Stimulated activated naive CD4-positive, alpha-beta T cell treated with Interleukin-2 at 50 U/mL for 16 hours (primary cell): ENCODE data around the gene ECHDC3.
"Not testable (repeated sequence)": the region's sequence is repeated elsewhere in the genome, so short reads cannot be mapped to it uniquely, and the experiment has no call there.

Source experiments
- DNase-seq: peaks from one replicate; lab custom pipeline; 2025; lab: John Stamatoyannopoulos, UW

ECHDC3 gene

DNA sequence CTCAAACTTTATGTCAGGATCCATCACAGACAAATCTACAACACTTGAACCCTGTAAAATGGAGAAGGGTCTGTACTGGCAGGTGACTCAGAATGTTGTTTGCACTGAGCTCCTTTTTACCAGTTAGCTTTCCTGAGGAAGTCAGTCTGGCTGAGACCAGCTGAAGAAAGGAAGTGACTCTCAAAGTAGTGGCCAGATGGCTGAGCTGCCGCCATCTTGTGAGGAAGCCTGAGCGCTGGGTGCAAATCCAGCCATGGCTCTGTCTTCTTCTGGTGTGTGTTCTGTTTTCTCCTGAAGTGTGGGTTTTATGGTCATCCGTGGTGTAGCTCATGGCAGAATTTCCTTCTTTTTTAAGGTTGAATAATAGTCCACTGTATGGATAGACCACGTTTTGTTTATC is 25.5 kb upstream of the ECHDC3 start:
- no peak for DNase-seq

DNA sequence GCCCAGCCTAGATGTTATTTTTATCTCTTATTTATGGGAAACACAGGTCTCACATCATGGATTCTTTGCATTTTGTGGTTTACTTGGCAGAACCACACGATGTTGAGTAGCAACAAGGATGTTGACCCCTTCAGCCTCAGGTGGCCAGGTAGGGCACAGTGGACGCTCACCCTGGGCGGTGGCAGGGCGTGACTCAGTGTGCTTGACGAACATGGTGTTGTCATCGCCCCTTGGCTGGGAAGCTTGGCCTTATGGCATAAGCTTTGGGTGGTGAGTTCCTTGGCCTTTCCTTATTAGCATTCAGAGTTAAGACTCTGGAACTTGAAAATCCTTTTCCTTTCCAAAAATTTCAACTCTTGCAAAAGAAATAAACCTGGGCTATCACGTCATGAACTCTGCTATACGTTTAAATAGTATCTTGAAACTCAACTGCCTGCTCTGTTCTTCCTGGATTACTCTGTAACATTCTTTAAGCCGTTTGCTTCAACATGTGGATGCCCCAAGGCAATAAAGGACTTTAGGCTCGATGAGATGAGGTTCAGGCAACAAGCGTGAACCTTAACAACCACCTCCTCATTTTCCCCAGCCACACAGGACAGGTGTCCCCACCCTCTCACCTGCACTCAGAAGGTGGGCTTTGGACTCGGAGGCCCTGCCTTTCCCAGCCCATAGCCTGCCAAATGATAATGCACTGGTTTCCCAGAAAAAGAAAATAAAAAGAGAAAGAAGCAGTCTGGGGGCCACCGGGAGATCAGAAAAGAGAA is 22.5 kb upstream of the ECHDC3 start:
- DNase-seq: no peak

DNA sequence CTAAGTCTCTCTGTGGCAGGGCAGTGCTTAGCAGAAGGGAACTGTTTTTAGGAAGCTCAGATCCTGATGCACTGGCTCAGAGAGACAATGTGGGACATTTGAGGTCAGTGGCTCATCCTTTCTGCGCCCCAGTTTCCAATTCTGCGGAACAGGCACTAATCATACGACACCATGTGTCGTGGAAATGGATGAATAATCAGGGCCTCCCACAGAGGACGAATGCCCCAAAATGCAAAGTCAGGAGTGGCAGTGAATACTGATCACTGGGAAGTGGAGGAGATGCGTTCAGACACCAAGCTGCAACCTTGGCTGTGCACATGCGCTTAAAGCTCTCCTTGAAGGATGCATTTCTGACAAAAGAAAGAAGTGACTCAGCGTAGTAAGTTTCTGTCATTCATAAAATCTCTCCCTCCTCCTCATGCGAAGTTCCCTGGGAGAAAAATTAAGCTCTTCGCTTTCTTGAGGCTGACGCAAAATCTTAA is 21.9 kb upstream of the ECHDC3 start:
- no peak for DNase-seq

DNA sequence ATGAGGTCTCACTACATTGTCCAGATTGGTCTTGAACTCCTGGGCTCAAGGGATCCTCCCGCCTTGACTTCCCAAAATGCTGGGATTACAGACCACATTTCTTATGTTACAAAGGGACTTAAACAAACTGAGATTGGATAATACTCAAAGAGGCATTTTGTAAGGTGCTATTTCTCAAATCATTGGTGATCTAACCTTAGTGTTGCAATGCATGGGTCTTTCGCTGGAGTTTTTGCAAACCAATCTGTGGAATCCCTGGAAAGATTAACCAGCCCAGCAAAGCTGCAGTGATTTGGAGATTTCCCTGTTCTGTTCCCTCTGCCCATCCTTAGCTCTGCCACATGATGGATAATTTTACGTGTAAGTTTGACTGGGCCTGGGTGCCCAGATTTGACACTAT is 20.4 kb upstream of the ECHDC3 start:
- no peak for DNase-seq

GRCh38 chr10:11723359-11723758 is 18.8 kb upstream of the ECHDC3 start:
- DNase-seq: no peak

DNA sequence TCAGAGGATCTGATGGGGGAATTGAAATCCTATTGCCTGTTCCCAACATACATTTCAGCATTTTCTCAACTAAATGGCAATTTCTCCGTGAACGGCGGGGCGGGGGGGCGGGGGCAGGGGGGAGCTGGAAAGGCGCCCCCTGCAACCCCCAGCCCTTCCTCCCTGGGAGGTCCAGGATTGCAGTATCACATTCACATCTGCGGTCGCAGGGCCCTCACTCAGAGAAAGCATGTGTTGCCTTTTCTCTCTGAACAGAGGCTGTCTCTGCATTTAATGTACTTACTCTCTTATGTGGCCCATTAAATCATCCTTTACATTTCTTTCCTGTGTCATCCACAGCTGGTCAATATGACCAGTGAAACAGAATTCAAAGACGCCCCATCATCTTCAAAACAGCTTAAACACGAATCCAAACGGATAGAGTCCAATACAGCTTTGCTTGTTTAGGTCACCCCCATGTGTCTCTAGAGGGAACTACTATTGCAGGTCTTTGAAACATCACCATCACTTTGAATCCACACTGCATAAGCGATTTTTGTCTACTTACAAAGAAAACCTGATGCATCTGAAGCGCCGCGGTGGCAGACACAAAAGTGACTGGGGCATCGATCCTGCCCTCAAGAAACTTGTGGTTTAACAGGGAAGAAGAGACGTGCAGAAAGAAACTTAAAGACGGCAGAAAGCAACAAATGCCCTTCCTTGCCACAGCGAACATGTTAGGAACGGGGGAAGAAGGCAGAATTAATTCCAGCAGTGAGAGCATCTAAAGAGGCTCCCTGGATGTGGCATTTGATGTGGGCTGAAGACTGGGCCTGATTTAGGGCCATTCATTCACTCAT is 17.0 kb upstream of the ECHDC3 start:
- DNase-seq: no peak

- no peak for DNase-seq
Measured at GRCh38 chr10:11725912-11726311, 16.3 kb upstream of the ECHDC3 start.

DNA sequence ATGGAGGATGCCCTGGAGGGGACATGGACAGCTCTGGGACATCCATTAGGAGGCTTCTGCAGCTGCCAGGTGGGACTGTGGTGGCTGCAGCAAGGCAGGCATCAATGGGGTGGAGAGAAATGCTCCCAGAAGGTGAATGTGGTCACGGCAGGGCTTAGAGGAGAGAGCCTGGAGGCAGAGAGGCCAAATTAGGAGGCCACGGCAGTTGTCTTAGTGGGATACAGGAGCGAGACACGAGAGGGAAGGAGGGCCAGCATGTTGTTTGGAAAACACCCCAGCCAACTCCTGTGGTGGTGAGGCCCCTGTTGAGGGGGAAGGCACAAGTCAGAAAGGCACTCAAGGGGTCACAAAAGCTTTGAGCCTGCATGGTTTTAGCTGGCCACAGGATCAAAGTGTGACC is 14.6 kb upstream of the ECHDC3 start:
- DNase-seq: no peak

GRCh38 chr10:11728353-11728752 is 13.8 kb upstream of the ECHDC3 start:
- no peak for DNase-seq

DNA sequence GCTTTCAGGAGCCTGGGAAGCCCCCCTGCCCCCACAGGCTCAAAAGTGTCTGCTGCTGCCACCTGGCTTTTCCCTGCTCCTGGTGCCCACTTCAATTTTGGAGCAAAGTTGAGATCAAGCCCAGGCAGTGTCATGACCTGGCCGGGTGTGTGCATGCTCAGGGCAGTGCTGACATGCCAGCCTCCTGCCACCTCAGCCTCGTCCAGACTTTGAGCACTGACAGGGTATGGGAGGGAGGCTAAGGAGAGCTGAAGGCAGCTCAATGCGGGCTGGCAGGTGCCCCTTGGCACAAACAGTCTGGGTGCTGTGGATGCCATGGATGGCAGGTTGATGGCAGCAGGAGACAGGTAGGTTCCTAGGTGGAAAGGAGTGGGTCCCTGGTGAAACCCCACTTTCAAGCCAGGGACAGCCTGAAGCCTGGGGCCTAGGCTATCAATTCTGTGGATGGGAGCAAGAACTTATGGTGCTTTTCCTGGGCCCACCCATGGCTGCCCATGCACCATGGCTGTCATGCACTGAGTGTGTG is 12.3 kb upstream of the ECHDC3 start:
- no peak for DNase-seq

- DNase-seq: no peak
Measured at GRCh38 chr10:11730779-11731178, 11.4 kb upstream of the ECHDC3 start.

DNA sequence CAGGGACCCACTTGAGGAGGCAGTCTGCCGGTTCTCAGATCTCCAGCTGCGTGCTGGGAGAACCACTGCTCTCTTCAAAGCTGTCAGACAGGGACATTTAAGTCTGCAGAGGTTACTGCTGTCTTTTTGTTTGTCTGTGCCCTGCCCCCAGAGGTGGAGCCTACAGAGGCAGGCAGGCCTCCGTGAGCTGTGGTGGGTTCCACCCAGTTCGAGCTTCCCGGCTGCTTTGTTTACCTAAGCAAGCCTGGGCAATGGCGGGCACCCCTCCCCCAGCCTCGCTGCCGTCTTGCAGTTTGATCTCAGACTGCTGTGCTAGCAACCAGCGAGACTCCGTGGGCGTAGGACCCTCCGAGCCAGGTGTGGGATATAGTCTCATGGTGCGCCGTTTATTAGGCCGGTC is 5.4 kb upstream of the ECHDC3 start:
- DNase-seq: not testable (repeated sequence)

DNA sequence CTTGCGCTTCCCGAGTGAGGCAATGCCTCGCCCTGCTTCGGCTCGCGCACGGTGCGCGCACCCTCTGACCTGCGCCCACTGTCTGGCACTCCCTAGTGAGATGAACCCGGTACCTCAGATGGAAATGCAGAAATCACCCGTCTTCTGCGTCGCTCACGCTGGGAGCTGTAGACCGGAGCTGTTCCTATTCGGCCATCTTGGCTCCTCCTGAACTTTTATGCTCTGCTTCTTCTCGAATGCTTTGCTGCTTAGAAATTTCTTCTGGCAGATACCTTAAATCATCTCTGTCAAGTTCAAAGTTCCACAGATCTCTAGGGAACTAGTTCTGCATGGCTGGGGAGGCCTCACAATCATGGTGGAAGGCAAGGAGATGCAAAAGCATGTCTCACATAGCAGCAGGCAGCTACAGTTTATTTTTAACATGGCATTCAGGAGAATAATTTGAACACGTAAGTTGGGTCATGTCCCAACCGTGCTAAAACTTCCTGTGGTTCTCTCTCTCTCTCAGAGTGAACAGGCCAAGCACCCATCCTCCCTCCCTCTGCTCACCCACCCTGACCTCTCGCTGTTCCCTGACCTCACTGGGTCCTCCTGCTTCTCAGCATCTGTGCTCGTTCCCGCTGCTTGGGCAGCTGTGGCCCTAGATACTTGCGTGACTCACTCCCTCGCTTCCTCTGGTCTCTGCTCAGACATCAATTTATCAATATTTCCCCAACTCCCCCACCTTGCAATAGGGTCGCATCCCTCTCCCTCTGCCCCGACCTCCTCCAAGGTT is 4.7 kb upstream of the ECHDC3 start:
- not testable (repeated sequence) for DNase-seq

DNA sequence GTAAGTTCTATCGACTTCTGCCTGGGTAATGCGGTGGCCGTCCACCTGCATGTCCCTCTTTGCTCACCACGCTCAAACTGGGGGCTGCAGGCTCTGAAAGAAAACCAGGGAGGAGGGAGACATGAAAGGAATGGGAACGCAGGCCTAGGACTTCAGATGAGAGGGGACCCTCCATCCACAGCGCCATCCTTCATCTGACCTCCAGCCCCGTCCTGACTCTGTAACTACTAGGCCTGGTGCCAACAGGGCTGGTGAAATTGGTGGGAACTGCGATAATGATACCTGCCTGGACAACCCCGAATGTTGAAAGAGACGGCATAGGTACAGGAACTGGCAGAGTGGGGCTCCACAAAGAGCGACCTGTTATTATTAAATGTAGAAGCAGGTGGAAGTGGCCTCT is 1.3 kb upstream of the ECHDC3 start:
- no peak for DNase-seq

DNA sequence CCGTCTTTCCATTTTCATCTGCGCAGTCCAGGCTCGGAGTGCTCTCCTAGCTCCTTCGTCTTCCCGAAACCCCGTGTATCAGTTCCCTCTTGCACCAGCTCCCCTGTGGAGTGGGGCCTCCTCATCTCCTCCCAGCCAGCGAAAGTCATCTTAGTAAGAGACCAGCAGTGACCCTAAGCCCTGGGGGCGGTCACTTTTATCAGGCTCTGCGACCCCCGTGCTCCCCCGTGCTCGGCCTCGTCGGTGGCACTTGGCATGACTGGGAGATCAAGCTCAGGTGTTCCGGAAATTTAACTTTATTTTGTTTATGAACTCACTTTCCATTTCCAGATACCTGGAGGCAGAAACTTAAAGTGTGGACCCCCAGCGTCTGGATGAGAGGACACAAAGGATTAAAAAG is 574 bp upstream of the ECHDC3 start:
- DNase-seq: no peak

GRCh38 chr10:11742779-11743298 is 657 bp downstream of the ECHDC3 start:
- no peak for DNase-seq

GRCh38 chr10:11743461-11744338 is 1.5 kb downstream of the ECHDC3 start:
- DNase-seq: no peak

- no peak for DNase-seq
Measured at GRCh38 chr10:11745045-11745444, 2.9 kb downstream of the ECHDC3 start.

- DNase-seq: no peak
Measured at GRCh38 chr10:11746883-11747539, 4.8 kb downstream of the ECHDC3 start.

GRCh38 chr10:11748866-11749265 is 6.7 kb downstream of the ECHDC3 start:
- no peak for DNase-seq
